Central memory CD8-positive, alpha-beta T cell (primary cell): ENCODE data around the gene TSPAN18.
A peak's percentile ranks its signal among the peaks of the same experiment; 100 is the strongest.
"Not testable (repeated sequence)": the region's sequence is repeated elsewhere in the genome, so short reads cannot be mapped to it uniquely, and the experiment has no call there.

Experiments
- ATAC-seq: fragments of 150-1000 bp; cut with Tn5 transposase; replicated peaks from 2 replicates; pipeline ENCODE4 v1.10.0; 2022; ENCODE audit warnings: mild to moderate bottlenecking, moderate FRiP score, moderate number of reproducible peaks; ENCODE audit not compliant: poor library complexity, severe bottlenecking; ENCODE audit errors: extremely low read depth
- DNase-seq, 2 donors: peaks; one replicate each; pipeline ENCODE4 v3.0.0; 2021; ENCODE audit warnings: low spot score in 2 of 2
- H3K27ac Mint-ChIP-seq: one replicate; pipeline ENCODE4 v1.8.0; 2022; ENCODE audit warnings: low read depth, mild to moderate bottlenecking, moderate library complexity, mixed read lengths
- H3K27me3 Mint-ChIP-seq: one replicate; pipeline ENCODE4 v1.8.0; 2022; ENCODE audit warnings: mixed read lengths
- H3K36me3 Mint-ChIP-seq: one replicate; pipeline ENCODE4 v1.8.0; 2022; ENCODE audit warnings: mild to moderate bottlenecking, moderate library complexity, mixed read lengths; ENCODE audit not compliant: insufficient read depth
- H3K4me1 Mint-ChIP-seq: one replicate; pipeline ENCODE4 v1.8.0; 2022; ENCODE audit warnings: mixed read lengths
- H3K4me3 Mint-ChIP-seq: one replicate; pipeline ENCODE4 v1.8.0; 2022; ENCODE audit warnings: mild to moderate bottlenecking, moderate library complexity, mixed read lengths
- H3K9me3 Mint-ChIP-seq: one replicate; pipeline ENCODE4 v1.8.0; 2022; ENCODE audit warnings: mixed read lengths

TSPAN18 gene

GRCh38 chr11:44865866-44866272 is 139.1 kb downstream of the TSPAN18 start:
- no peak for DNase-seq
- no peak for ATAC-seq
- H3K27ac Mint-ChIP-seq, result no peak overlapping the region
- H3K36me3 Mint-ChIP-seq, result peaks cover 8% of the 10 kb centered on the region
- H3K4me1 Mint-ChIP-seq, result peaks cover 52% of the 10 kb centered on the region
- peaks cover 3% of the 10 kb centered on the region for H3K27me3 Mint-ChIP-seq
- no peak overlapping the region for H3K4me3 Mint-ChIP-seq
- no peaks in the 10 kb centered on the region for H3K9me3 Mint-ChIP-seq

GRCh38 chr11:44866286-44866685 is 139.5 kb downstream of the TSPAN18 start:
- H3K27me3 Mint-ChIP-seq, result no peaks in the 10 kb centered on the region
- no peak overlapping the region for H3K4me3 Mint-ChIP-seq
- H3K4me1 Mint-ChIP-seq, result peaks cover 50% of the 10 kb centered on the region
- H3K36me3 Mint-ChIP-seq, result peaks cover 8% of the 10 kb centered on the region
- ATAC-seq, result no peak
- no peak for DNase-seq
- H3K27ac Mint-ChIP-seq, result no peak overlapping the region
- H3K9me3 Mint-ChIP-seq, result no peaks in the 10 kb centered on the region

GRCh38 chr11:44868021-44868420 is 141.3 kb downstream of the TSPAN18 start:
- Mint-ChIP-seq H3K27ac (no peak overlapping the region), H3K9me3 (no peaks in the 10 kb centered on the region), H3K27me3 (no peaks in the 10 kb centered on the region), H3K4me1 (peaks cover 33% of the 10 kb centered on the region), H3K4me3 (no peak overlapping the region), H3K36me3 (no peaks in the 10 kb centered on the region)
- DNase-seq, result no peak
- no peak for ATAC-seq

GRCh38 chr11:44868455-44869421 is 142.0 kb downstream of the TSPAN18 start:
- DNase-seq, result no peak
- H3K4me3 Mint-ChIP-seq, result no peak overlapping the region
- H3K4me1 Mint-ChIP-seq, result peaks cover 26% of the 10 kb centered on the region
- no peaks in the 10 kb centered on the region for H3K36me3 Mint-ChIP-seq
- no peaks in the 10 kb centered on the region for H3K27me3 Mint-ChIP-seq
- H3K9me3 Mint-ChIP-seq, result no peaks in the 10 kb centered on the region
- H3K27ac Mint-ChIP-seq, result no peak overlapping the region
- no peak for ATAC-seq

GRCh38 chr11:44870181-44870580 is 143.4 kb downstream of the TSPAN18 start:
- DNase-seq (no peak), ATAC-seq (no peak)
- Mint-ChIP-seq H3K36me3 (no peaks in the 10 kb centered on the region), H3K9me3 (no peaks in the 10 kb centered on the region), H3K4me1 (peaks cover 26% of the 10 kb centered on the region), H3K27me3 (no peaks in the 10 kb centered on the region), H3K4me3 (no peak overlapping the region), H3K27ac (peak overlapping the region; percentile 7)

GRCh38 chr11:44870615-44871176 is 143.9 kb downstream of the TSPAN18 start:
- no peak for DNase-seq
- H3K9me3 Mint-ChIP-seq, result no peaks in the 10 kb centered on the region

GRCh38 chr11:44871682-44872081 is 144.9 kb downstream of the TSPAN18 start:
- H3K9me3 Mint-ChIP-seq, H3K36me3 Mint-ChIP-seq, DNase-seq, H3K27ac Mint-ChIP-seq, H3K4me3 Mint-ChIP-seq, ATAC-seq, H3K27me3 Mint-ChIP-seq: not testable (repeated sequence)
- H3K4me1 Mint-ChIP-seq, result peaks cover 26% of the 10 kb centered on the region

More at GRCh38 chr11:44870615-44871176, 143.9 kb downstream of the TSPAN18 start:
- peak; percentile 82 for ATAC-seq
- H3K27ac Mint-ChIP-seq, result peak overlapping the region; percentile 7
- no peak overlapping the region for H3K4me3 Mint-ChIP-seq
- H3K4me1 Mint-ChIP-seq, result peaks cover 26% of the 10 kb centered on the region
- no peaks in the 10 kb centered on the region for H3K27me3 Mint-ChIP-seq
- H3K36me3 Mint-ChIP-seq, result no peaks in the 10 kb centered on the region

GRCh38 chr11:44872556-44872955 is 145.8 kb downstream of the TSPAN18 start:
- H3K4me3 Mint-ChIP-seq, result no peak overlapping the region
- H3K36me3 Mint-ChIP-seq, result no peaks in the 10 kb centered on the region
- no peak overlapping the region for H3K27ac Mint-ChIP-seq
- ATAC-seq (no peak), DNase-seq (no peak)
- H3K4me1 Mint-ChIP-seq, result peaks cover 24% of the 10 kb centered on the region
- no peaks in the 10 kb centered on the region for H3K27me3 Mint-ChIP-seq
- no peaks in the 10 kb centered on the region for H3K9me3 Mint-ChIP-seq

- Mint-ChIP-seq H3K9me3 (no peaks in the 10 kb centered on the region), H3K4me1 (peaks cover 14% of the 10 kb centered on the region), H3K4me3 (no peak overlapping the region), H3K36me3 (no peaks in the 10 kb centered on the region), H3K27me3 (no peaks in the 10 kb centered on the region), H3K27ac (no peak overlapping the region)
- ATAC-seq (no peak), DNase-seq (no peak)
Measured at GRCh38 chr11:44873537-44873936, 146.8 kb downstream of the TSPAN18 start.

- Mint-ChIP-seq H3K4me3 (no peak overlapping the region), H3K27ac (no peak overlapping the region), H3K4me1 (peaks cover 12% of the 10 kb centered on the region), H3K27me3 (no peaks in the 10 kb centered on the region), H3K36me3 (no peaks in the 10 kb centered on the region), H3K9me3 (no peaks in the 10 kb centered on the region)
- no peak for ATAC-seq
- DNase-seq, result no peak
Measured at GRCh38 chr11:44874284-44874683, 147.5 kb downstream of the TSPAN18 start.

- H3K27ac Mint-ChIP-seq, result no peak overlapping the region
- ATAC-seq, result no peak
- no peaks in the 10 kb centered on the region for H3K36me3 Mint-ChIP-seq
- no peak for DNase-seq
- H3K27me3 Mint-ChIP-seq, result no peaks in the 10 kb centered on the region
- no peak overlapping the region for H3K4me3 Mint-ChIP-seq
- peaks cover 10% of the 10 kb centered on the region for H3K4me1 Mint-ChIP-seq
- no peaks in the 10 kb centered on the region for H3K9me3 Mint-ChIP-seq
Measured at GRCh38 chr11:44875037-44875436, 148.3 kb downstream of the TSPAN18 start.

GRCh38 chr11:44876194-44876723 is 149.5 kb downstream of the TSPAN18 start:
- Mint-ChIP-seq H3K27me3 (no peaks in the 10 kb centered on the region), H3K36me3 (no peaks in the 10 kb centered on the region), H3K27ac (no peak overlapping the region), H3K4me1 (no peaks in the 10 kb centered on the region), H3K9me3 (no peaks in the 10 kb centered on the region), H3K4me3 (no peak overlapping the region)
- no peak for DNase-seq
- no peak for ATAC-seq

- H3K4me1 Mint-ChIP-seq, result no peaks in the 10 kb centered on the region
- H3K36me3 Mint-ChIP-seq, result no peaks in the 10 kb centered on the region
- no peak overlapping the region for H3K27ac Mint-ChIP-seq
- H3K9me3 Mint-ChIP-seq, result no peaks in the 10 kb centered on the region
- no peaks in the 10 kb centered on the region for H3K27me3 Mint-ChIP-seq
- no peak overlapping the region for H3K4me3 Mint-ChIP-seq
- DNase-seq (no peak), ATAC-seq (no peak)
Measured at GRCh38 chr11:44876906-44877305, 150.1 kb downstream of the TSPAN18 start.
